IMR-90 (cell line): ENCODE data around the gene SLC15A3. TPM values are rescaled to one million over a fixed set of nuclear protein-coding genes. Genes with fewer than 3 reads are reported as not detected.

Experiments used
- ATAC-seq: fragments of 200-7000 bp; cut with Tn5 transposase; 2 replicates; pipeline ENCODE4 v1.9.1; 2020; ENCODE audit warnings: low read depth, mild to moderate bottlenecking, moderate library complexity
- BruUV-seq: library from RNA; stranded (reverse); fragments of 400-500 nt; replicated peaks from 2 replicates; lab custom pipeline; 2021; lab: Mats Ljungman, UMichigan
- CTCF ChIA-PET: fragments of 300-600 bp; formaldehyde crosslinking; extraction: SDS; loops from one replicate; lab custom pipeline; 2021; ENCODE audit warnings: antibody characterized with exemption; lab: Yijun Ruan, JAX
- POLR2A ChIA-PET: fragments of 300-600 bp; sonication (Branson Sonifier 250); formaldehyde crosslinking; loops from one replicate; lab custom pipeline; 2022; ENCODE audit warnings: antibody characterized with exemption; ENCODE audit not compliant: unreplicated experiment; lab: Charles Lee
- DNase-seq: peaks from one replicate; pipeline ENCODE4 v3.0.0; 2013
- H2AFZ ChIP-seq: replicated peaks from 2 replicates; pipeline ENCODE3; 2013; ENCODE audit warnings: low read length, mild to moderate bottlenecking; ENCODE audit not compliant: poor library complexity
- H2AK5ac ChIP-seq: 2 replicates; pipeline ENCODE4 v1.6.1; 2013; ENCODE audit warnings: low read depth, low read length, inconsistent platforms
- H2AK9ac ChIP-seq: replicated peaks from 2 replicates; pipeline ENCODE3; 2013; ENCODE audit warnings: mild to moderate bottlenecking, low read depth, low read length, moderate library complexity; ENCODE audit not compliant: poor library complexity
- H2BK120ac ChIP-seq: 2 replicates; pipeline ENCODE4 v1.6.1; 2013; ENCODE audit warnings: low read depth, low read length, inconsistent platforms
- H2BK15ac ChIP-seq: 3 replicates; pipeline ENCODE4 v1.6.1; 2013; ENCODE audit warnings: low read depth, low read length, inconsistent platforms
- H2BK20ac ChIP-seq: 2 replicates; pipeline ENCODE4 v1.6.1; 2013; ENCODE audit warnings: low read depth, mild to moderate bottlenecking, inconsistent platforms, low read length, moderate library complexity
- H2BK5ac ChIP-seq: 2 replicates; pipeline ENCODE4 v1.6.1; 2013; ENCODE audit warnings: mild to moderate bottlenecking, low read depth, low read length, inconsistent platforms; ENCODE audit not compliant: poor library complexity, severe bottlenecking
- H3K14ac ChIP-seq: replicated peaks from 2 replicates; pipeline ENCODE4 v1.6.1; 2013; ENCODE audit warnings: low read depth, low read length, inconsistent platforms
- H3K18ac ChIP-seq: 2 replicates; pipeline ENCODE4 v1.6.1; 2013; ENCODE audit warnings: low read depth, low read length, control low read depth
- H3K23ac ChIP-seq: 2 replicates; pipeline ENCODE4 v1.6.1; 2013; ENCODE audit warnings: low read depth, low read length, inconsistent platforms
- H3K27ac ChIP-seq: 2 replicates; pipeline ENCODE4 v1.5.1; 2013; ENCODE audit warnings: mild to moderate bottlenecking, control low read depth, low read length; ENCODE audit not compliant: insufficient read depth
- H3K27me3 ChIP-seq: 2 replicates; pipeline ENCODE4 v1.6.1; 2013; ENCODE audit warnings: low read length; ENCODE audit not compliant: control insufficient read depth, insufficient read depth
- H3K36me3 ChIP-seq: 2 replicates; pipeline ENCODE4 v1.6.1; 2013; ENCODE audit warnings: low read length, mixed read lengths; ENCODE audit not compliant: control insufficient read depth, insufficient read depth
- H3K4ac ChIP-seq: 2 replicates; pipeline ENCODE4 v1.6.1; 2013; ENCODE audit warnings: low read depth, low read length, inconsistent platforms
- H3K4me1 ChIP-seq: 2 replicates; pipeline ENCODE4 v1.6.1; 2013; ENCODE audit warnings: low read length, mixed read lengths; ENCODE audit not compliant: control insufficient read depth, insufficient read depth
- H3K4me2 ChIP-seq: 2 replicates; pipeline ENCODE4 v1.6.1; 2013; ENCODE audit warnings: low read depth, mild to moderate bottlenecking, control low read depth, low read length, moderate library complexity
- H3K4me3 ChIP-seq: 2 replicates; pipeline ENCODE4 v1.5.1; 2013; ENCODE audit warnings: low read depth, mild to moderate bottlenecking, control low read depth, low read length, moderate library complexity; ENCODE audit not compliant: insufficient read depth
- H3K56ac ChIP-seq: 2 replicates; pipeline ENCODE4 v1.6.1; 2013; ENCODE audit warnings: low read length, inconsistent platforms; ENCODE audit not compliant: insufficient read depth; ENCODE audit errors: extremely low read depth
- H3K79me1 ChIP-seq, 2 experiments: 2 replicates each; pipeline ENCODE4 v1.6.1; 2013; ENCODE audit warnings: low read length in 2 of 2, inconsistent platforms in 1 of 2, low read depth in 1 of 2
- H3K9ac ChIP-seq: 2 replicates; pipeline ENCODE4 v1.6.1; 2013; ENCODE audit warnings: low read depth, low read length, control low read depth
- H3K9me1 ChIP-seq: 2 replicates; pipeline ENCODE4 v1.6.1; 2013; ENCODE audit warnings: low read length, inconsistent platforms; ENCODE audit not compliant: insufficient read depth
- H3K9me3 ChIP-seq: 2 replicates; pipeline ENCODE4 v1.6.1; 2013; ENCODE audit warnings: low read length; ENCODE audit not compliant: control insufficient read depth, insufficient read depth
- H4K20me1 ChIP-seq: 2 replicates; pipeline ENCODE4 v1.6.1; 2013; ENCODE audit warnings: low read length, inconsistent platforms; ENCODE audit not compliant: insufficient read depth
- H4K5ac ChIP-seq: 2 replicates; pipeline ENCODE4 v1.6.1; 2013; ENCODE audit warnings: mild to moderate bottlenecking, low read depth, low read length, control low read depth
- H4K8ac ChIP-seq, 2 experiments: 2 replicates each; pipeline ENCODE4 v1.6.1; 2013; ENCODE audit warnings: low read depth in 2 of 2, low read length in 2 of 2, control low read depth in 1 of 2, inconsistent platforms in 1 of 2
- H4K91ac ChIP-seq: 2 replicates; pipeline ENCODE4 v1.6.1; 2013; ENCODE audit warnings: low read depth, low read length, inconsistent platforms; ENCODE audit not compliant: insufficient read depth
- BHLHE40 ChIP-seq: fragments of 150-350 bp; IDR thresholded peaks from 2 replicates; pipeline ENCODE4 v1.6.1; 2016; ENCODE audit warnings: mild to moderate bottlenecking, low read depth, low read length
- CEBPB ChIP-seq: IDR thresholded peaks from 2 replicates; pipeline ENCODE4 v1.6.1; 2012; ENCODE audit warnings: low read depth, low read length, improper control_type of control experiment
- CHD1 ChIP-seq: IDR thresholded peaks from 2 replicates; pipeline ENCODE4 v1.6.1; 2012; ENCODE audit warnings: low read depth, low read length, improper control_type of control experiment
- FOS ChIP-seq: fragments of 150-350 bp; IDR thresholded peaks from 2 replicates; pipeline ENCODE4 v1.6.1; 2016; ENCODE audit warnings: low read depth, low read length
- MAFK ChIP-seq: IDR thresholded peaks from 2 replicates; pipeline ENCODE4 v1.6.1; 2012; ENCODE audit warnings: low read depth, low read length, improper control_type of control experiment
- MAZ ChIP-seq: IDR thresholded peaks from 2 replicates; pipeline ENCODE4 v1.6.1; 2012; ENCODE audit warnings: low read depth, mild to moderate bottlenecking, low read length, improper control_type of control experiment, moderate library complexity, borderline replicate concordance
- MXI1 ChIP-seq: IDR thresholded peaks from 2 replicates; pipeline ENCODE4 v1.6.1; 2012; ENCODE audit warnings: low read depth, mild to moderate bottlenecking, low read length, moderate library complexity, borderline replicate concordance
- NFE2L2 ChIP-seq: fragments of 150-350 bp; IDR thresholded peaks from 2 replicates; pipeline ENCODE4 v1.6.1; 2016; ENCODE audit warnings: low read depth, mild to moderate bottlenecking, low read length
- POLR2A ChIP-seq: IDR thresholded peaks from 2 replicates; pipeline ENCODE4 v1.6.1; 2012; ENCODE audit warnings: mild to moderate bottlenecking, low read depth, low read length
- RAD21 ChIP-seq: IDR thresholded peaks from 2 replicates; pipeline ENCODE4 v1.6.1; 2012; ENCODE audit warnings: low read length, improper control_type of control experiment
- RCOR1 ChIP-seq: IDR thresholded peaks from 2 replicates; pipeline ENCODE4 v1.6.1; 2012; ENCODE audit warnings: mild to moderate bottlenecking, low read length, improper control_type of control experiment; ENCODE audit not compliant: insufficient replicate concordance
- RFX5 ChIP-seq: IDR thresholded peaks from 2 replicates; pipeline ENCODE4 v1.8.0; 2012; ENCODE audit warnings: low read depth, mild to moderate bottlenecking, low read length, moderate library complexity
- SMC3 ChIP-seq: fragments of 150-350 bp; IDR thresholded peaks from 2 replicates; pipeline ENCODE4 v1.6.1; 2016; ENCODE audit warnings: low read depth, mild to moderate bottlenecking, antibody characterized with exemption, low read length, moderate library complexity
- WGBS, 2 experiments: methylation state at CpG; one replicate each; pipeline versions ENCODE4 v1.1.5 to v1.1.7; 2013; ENCODE audit warnings: missing lambda C conversion rate in 2 of 2; ENCODE audit not compliant: insufficient read length in 1 of 2; ENCODE audit errors: extremely low coverage in 2 of 2; 5-methylcytosine and 5-hydroxymethylcytosine counted together
- dilution Hi-C: fragments of 300-500 bp; cut with HindIII; formaldehyde crosslinking; loops from one replicate; pipeline ENCODE4 v1.14.3; 2018; ENCODE audit warnings: low sequenced_read_pairs; ENCODE audit not compliant: unreplicated experiment
- in situ Hi-C: fragments of 300-500 bp; cut with MboI; formaldehyde crosslinking; loops from 3 replicates; pipeline ENCODE4 v1.14.3; 2019; ENCODE audit warnings: low sequenced_read_pairs, inconsistent platforms, mixed read lengths
- intact Hi-C: fragments of 100-400 bp; cut with micrococcal nuclease; formaldehyde crosslinking; loops from 2 replicates; pipeline ENCODE4 v1.10.0; 2022
- polyA plus RNA-seq, 3 experiments: library from polyadenylated mRNA; depleted of rRNA; stranded (reverse); fragments of >200 nt; gene quantifications; 2 replicates each; pipeline ENCODE4 v1.2.3, GENCODE V29; 2012; ENCODE audit warnings: low replicate concordance in 1 of 3
- total RNA-seq: library from RNA; depleted of rRNA; stranded (reverse); fragments of >200 nt; gene quantifications from 2 replicates; pipeline ENCODE4 v1.2.3, GENCODE V29; 2012
- TF ChIP-seq, protein P1 (sequence below): fragments of 150-350 bp; IDR thresholded peaks from 2 replicates; pipeline ENCODE4 v1.6.1; 2017; ENCODE audit warnings: mild to moderate bottlenecking, antibody characterized with exemption, low read length, low read depth
- TF ChIP-seq, protein P2 (sequence below): fragments of 150-350 bp; IDR thresholded peaks from 2 replicates; pipeline ENCODE4 v1.6.1; 2016; ENCODE audit warnings: low read depth, mild to moderate bottlenecking, low read length, moderate library complexity, borderline replicate concordance
- TF ChIP-seq, protein P3 (sequence below): conservative IDR thresholded peaks from 2 replicates; pipeline ENCODE4 v1.5.1; 2012; ENCODE audit warnings: mild to moderate bottlenecking, low read depth, low read length, improper control_type of control experiment

The SLC15A3 gene
- total and polyA plus RNA-seq, 2 of the 4 experiments (the other 2 are of a cell fraction): 3.2 to 4.4 TPM

DNA sequence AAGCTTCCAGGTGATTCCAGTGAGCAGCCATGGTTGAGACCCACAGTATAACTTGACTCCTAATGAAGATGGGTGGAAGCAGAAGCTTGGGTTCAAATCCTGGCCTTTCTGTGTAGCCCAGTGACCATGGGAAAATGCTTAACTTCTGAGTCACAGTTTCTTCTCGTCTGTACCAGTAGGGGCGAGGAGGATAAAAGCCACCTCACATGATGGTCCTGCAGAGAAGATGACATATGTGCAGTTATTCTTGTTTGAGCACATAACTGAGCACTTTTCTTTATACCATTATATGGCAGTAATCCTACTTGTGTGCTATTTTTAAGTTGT, 33.1 kb downstream of the SLC15A3 start:
- no peak for ATAC-seq

More for the DNA sequence above, 33.1 kb downstream of the SLC15A3 start:
- BruUV-seq: no TSS peak
- H3K27me3 ChIP-seq: no peaks in the 10 kb centered on the region
- no peak overlapping the region for H3K23ac ChIP-seq
- peaks cover 14% of the 10 kb centered on the region; the same call in 1 of the 2 replicates for H3K9me1 ChIP-seq
- ChIA-PET POLR2A (no interaction called here), CTCF (interaction anchor here (0.6 kb wide), 1 partner anchor 215 kb away, joined by 3 read pairs; no protein-coding TSS in a partner anchor)
- H3K4ac ChIP-seq: no peak overlapping the region
- dilution Hi-C loops: no loop called here
- no peak overlapping the region for H2AFZ ChIP-seq
- WGBS, 2 experiments: no CpG with 5 or more reads among the region's 2 CpGs
- H2AK9ac ChIP-seq: peak overlapping the region; percentile 68
- no peak overlapping the region for H2AK5ac ChIP-seq
- no peak overlapping the region for H2BK15ac ChIP-seq
- H4K20me1 ChIP-seq: peaks cover 14% of the 10 kb centered on the region
- H3K27ac ChIP-seq: no peak overlapping the region
- H3K79me1 ChIP-seq: peaks cover 23 to 60% of the 10 kb centered on the region in 2 experiments
- H3K56ac ChIP-seq: no peak overlapping the region
- H2BK120ac ChIP-seq: no peak overlapping the region
- no peak overlapping the region for H3K18ac ChIP-seq
- H3K36me3 ChIP-seq: peaks cover 26% of the 10 kb centered on the region
- H4K8ac ChIP-seq: no peak overlapping the region
- no peak overlapping the region for H2BK5ac ChIP-seq
- H3K9ac ChIP-seq: no peak overlapping the region
- no peak for TF ChIP-seq RAD21
- no peak for TF ChIP-seq MXI1
- TF ChIP-seq, protein P1, sequence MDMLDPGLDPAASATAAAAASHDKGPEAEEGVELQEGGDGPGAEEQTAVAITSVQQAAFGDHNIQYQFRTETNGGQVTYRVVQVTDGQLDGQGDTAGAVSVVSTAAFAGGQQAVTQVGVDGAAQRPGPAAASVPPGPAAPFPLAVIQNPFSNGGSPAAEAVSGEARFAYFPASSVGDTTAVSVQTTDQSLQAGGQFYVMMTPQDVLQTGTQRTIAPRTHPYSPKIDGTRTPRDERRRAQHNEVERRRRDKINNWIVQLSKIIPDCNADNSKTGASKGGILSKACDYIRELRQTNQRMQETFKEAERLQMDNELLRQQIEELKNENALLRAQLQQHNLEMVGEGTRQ: no peak
- no peak for TF ChIP-seq BHLHE40
- no peak for TF ChIP-seq SMC3
- TF ChIP-seq, protein P2, sequence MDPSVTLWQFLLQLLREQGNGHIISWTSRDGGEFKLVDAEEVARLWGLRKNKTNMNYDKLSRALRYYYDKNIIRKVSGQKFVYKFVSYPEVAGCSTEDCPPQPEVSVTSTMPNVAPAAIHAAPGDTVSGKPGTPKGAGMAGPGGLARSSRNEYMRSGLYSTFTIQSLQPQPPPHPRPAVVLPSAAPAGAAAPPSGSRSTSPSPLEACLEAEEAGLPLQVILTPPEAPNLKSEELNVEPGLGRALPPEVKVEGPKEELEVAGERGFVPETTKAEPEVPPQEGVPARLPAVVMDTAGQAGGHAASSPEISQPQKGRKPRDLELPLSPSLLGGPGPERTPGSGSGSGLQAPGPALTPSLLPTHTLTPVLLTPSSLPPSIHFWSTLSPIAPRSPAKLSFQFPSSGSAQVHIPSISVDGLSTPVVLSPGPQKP: no peak
- TF ChIP-seq MAFK: no peak
- no peak for TF ChIP-seq NFE2L2
- TF ChIP-seq, protein P3, sequence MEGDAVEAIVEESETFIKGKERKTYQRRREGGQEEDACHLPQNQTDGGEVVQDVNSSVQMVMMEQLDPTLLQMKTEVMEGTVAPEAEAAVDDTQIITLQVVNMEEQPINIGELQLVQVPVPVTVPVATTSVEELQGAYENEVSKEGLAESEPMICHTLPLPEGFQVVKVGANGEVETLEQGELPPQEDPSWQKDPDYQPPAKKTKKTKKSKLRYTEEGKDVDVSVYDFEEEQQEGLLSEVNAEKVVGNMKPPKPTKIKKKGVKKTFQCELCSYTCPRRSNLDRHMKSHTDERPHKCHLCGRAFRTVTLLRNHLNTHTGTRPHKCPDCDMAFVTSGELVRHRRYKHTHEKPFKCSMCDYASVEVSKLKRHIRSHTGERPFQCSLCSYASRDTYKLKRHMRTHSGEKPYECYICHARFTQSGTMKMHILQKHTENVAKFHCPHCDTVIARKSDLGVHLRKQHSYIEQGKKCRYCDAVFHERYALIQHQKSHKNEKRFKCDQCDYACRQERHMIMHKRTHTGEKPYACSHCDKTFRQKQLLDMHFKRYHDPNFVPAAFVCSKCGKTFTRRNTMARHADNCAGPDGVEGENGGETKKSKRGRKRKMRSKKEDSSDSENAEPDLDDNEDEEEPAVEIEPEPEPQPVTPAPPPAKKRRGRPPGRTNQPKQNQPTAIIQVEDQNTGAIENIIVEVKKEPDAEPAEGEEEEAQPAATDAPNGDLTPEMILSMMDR: no peak
- no peak for TF ChIP-seq CEBPB
- TF ChIP-seq RCOR1: no peak
- no peak for TF ChIP-seq FOS
- TF ChIP-seq CHD1: no peak
- TF ChIP-seq POLR2A: no peak
- TF ChIP-seq MAZ: no peak
- TF ChIP-seq RFX5: no peak
- in situ Hi-C loops: loop anchor here (25.0 kb wide), 1 partner anchor 1332 kb away; no protein-coding TSS in a partner anchor
- peak overlapping the region; percentile 10; the same call in 1 of the 2 replicates for H3K14ac ChIP-seq
- H3K4me1 ChIP-seq: peaks cover 9% of the 10 kb centered on the region
- no peak overlapping the region for H4K91ac ChIP-seq
- DNase-seq: peak; percentile 40
- intact Hi-C loops: no loop called here
- H3K4me3 ChIP-seq: no peak overlapping the region
- H2BK20ac ChIP-seq: no peak overlapping the region
- H4K5ac ChIP-seq: no peak overlapping the region
- H3K4me2 ChIP-seq: no peak overlapping the region
- H3K9me3 ChIP-seq: no peaks in the 10 kb centered on the region
